ENCODE measurements around the gene MAB21L1.

GRCh38 chr13:35455022-35455421, 21.5 kb downstream of the MAB21L1 start:
- no peak for TF ChIP-seq CTCF (IDR thresholded peaks at IDR 0.05)
- no peak for TF ChIP-seq EP300 (IDR thresholded peaks at IDR 0.05)
- no peak for TF ChIP-seq POLR2A (IDR thresholded peaks at IDR 0.05)
